CD4-positive, alpha-beta T cell (primary cell): ENCODE measurements around the gene LRRC75A. TPM values are rescaled to one million over a fixed set of nuclear protein-coding genes. Genes with fewer than 3 reads are reported as not detected.

Source experiments
- ATAC-seq: fragments of 200-7000 bp; cut with Tn5 transposase; one replicate; pipeline ENCODE4 v1.10.0; 2022; ENCODE audit warnings: mild to moderate bottlenecking; ENCODE audit not compliant: poor library complexity
- CTCF ChIA-PET: fragments of 350-600 bp; sonication (Branson Sonifier 250); formaldehyde crosslinking; loops from one replicate; lab custom pipeline; 2021; ENCODE audit warnings: antibody characterized with exemption, inconsistent platforms; lab: Charles Lee
- POLR2A ChIA-PET: fragments of 350-600 bp; sonication (Branson Sonifier 250); formaldehyde crosslinking; loops from one replicate; lab custom pipeline; 2021; ENCODE audit warnings: antibody characterized with exemption, inconsistent platforms; lab: Charles Lee
- DNase-seq, 14 experiments: peaks; one replicate each; pipeline ENCODE4 v3.0.0-alpha.2; 2013 to 2020; ENCODE audit warnings: mixed read lengths in 2 of 14
- H3K27ac ChIP-seq, 2 donors: one replicate each; pipeline versions ENCODE4 v1.5.1 to v1.7.0; 2013; ENCODE audit warnings: low read length in 2 of 2, low read depth in 1 of 2, mild to moderate bottlenecking in 1 of 2
- H3K27me3 ChIP-seq, 2 experiments: 1 replicate in 1 of 2; 2 replicates in 1 of 2; pipeline versions ENCODE4 v1.6.1 to v1.7.0; 2013; ENCODE audit warnings: low read length in 2 of 2, control low read depth in 1 of 2, mild to moderate bottlenecking in 1 of 2, moderate library complexity in 1 of 2; ENCODE audit not compliant: insufficient read depth in 2 of 2, control insufficient read depth in 1 of 2
- H3K36me3 ChIP-seq: one replicate; pipeline ENCODE4 v1.6.1; 2013; ENCODE audit warnings: low read length, control low read depth; ENCODE audit not compliant: insufficient read depth
- H3K4me1 ChIP-seq: one replicate; pipeline ENCODE4 v1.6.1; 2013; ENCODE audit warnings: low read length, control low read depth; ENCODE audit not compliant: insufficient read depth
- H3K4me3 ChIP-seq: one replicate; pipeline ENCODE4 v1.5.1; 2013; ENCODE audit warnings: mild to moderate bottlenecking, low read length, moderate library complexity
- H3K9me3 ChIP-seq, 2 experiments: 1 replicate in 1 of 2; 2 replicates in 1 of 2; pipeline versions ENCODE4 v1.6.1 to v1.7.0; 2013; ENCODE audit warnings: low read length in 2 of 2, mild to moderate bottlenecking in 2 of 2, control low read depth in 1 of 2, moderate library complexity in 1 of 2; ENCODE audit not compliant: control insufficient read depth in 1 of 2, insufficient read depth in 1 of 2
- H3K27ac Mint-ChIP-seq: one replicate; pipeline ENCODE4 v1.8.0; 2020; ENCODE audit warnings: mixed read lengths
- H3K27me3 Mint-ChIP-seq: one replicate; pipeline ENCODE4 v1.8.0; 2021; ENCODE audit warnings: mixed read lengths
- H3K36me3 Mint-ChIP-seq: one replicate; pipeline ENCODE4 v1.8.0; 2021; ENCODE audit warnings: low read depth, mixed read lengths
- H3K4me1 Mint-ChIP-seq: one replicate; pipeline ENCODE4 v1.8.0; 2021; ENCODE audit warnings: low read depth, mixed read lengths
- H3K4me3 Mint-ChIP-seq: one replicate; pipeline ENCODE4 v1.8.0; 2020; ENCODE audit warnings: mild to moderate bottlenecking, mixed read lengths
- H3K9me3 Mint-ChIP-seq: one replicate; pipeline ENCODE4 v1.8.0; 2020; ENCODE audit warnings: mixed read lengths
- intact Hi-C, 2 experiments: fragments of 100-400 bp; cut with DNase I in 1 of 2; cut with micrococcal nuclease in 1 of 2; formaldehyde crosslinking; loops; one replicate each; pipeline versions ENCODE4 v1.15.1 to v1.9.0; 2023 to 2025; cut with DNase I, micrococcal nuclease
- total RNA-seq, 174 experiments: library from RNA in 2 of 174; stranded (reverse) in 2 of 174; gene quantifications; one replicate each; pipeline ENCODE4 v1.2.3 and lab custom pipeline; 2021 to 2026
- TF ChIP-seq, protein P1 (sequence below): fragments of 200-600 bp; IDR thresholded peaks from one replicate; pipeline ENCODE4 v1.8.0; 2022; ENCODE audit warnings: antibody characterized with exemption, mild to moderate bottlenecking

LRRC75A gene
- total RNA-seq, 2 experiments from 2014 or later: 1.5 to 1.9 TPM

DNA sequence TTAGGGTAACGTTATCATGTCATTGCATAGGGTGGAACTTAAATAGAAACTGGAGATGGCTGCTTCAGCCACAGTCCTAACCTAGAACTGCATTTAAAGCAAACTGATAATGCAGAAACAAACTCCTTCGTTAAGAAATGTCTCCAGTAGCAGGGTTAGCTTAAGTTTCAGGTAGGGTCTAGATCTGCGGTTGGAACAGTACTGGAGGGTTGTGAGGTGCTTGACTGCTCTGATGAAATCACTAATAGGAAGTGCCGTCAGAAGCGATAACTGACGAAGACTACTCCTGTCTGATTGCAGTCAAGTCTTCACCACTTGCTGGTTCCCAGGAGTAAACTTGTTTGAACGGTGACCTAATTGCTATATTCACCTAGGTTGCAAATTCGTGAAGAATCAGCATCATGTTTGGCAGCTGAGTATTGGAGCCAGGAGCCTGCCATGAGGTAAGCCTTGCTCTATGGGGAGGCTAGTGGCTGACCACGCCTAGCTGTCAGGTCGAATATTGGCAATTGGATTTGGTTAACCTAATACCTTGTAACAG is 52.1 kb downstream of the LRRC75A start:
- CTCF ChIA-PET: interaction anchor here (0.8 to 4.5 kb wide), 4 partner anchors 13 to 81 kb away, joined by 3 to 18 read pairs (median 6); no protein-coding TSS in a partner anchor
- intact Hi-C loops: loop anchor here (1.0 to 5.0 kb wide), 7 partner anchors 13 to 1877 kb away; partner anchors contain the start of genes LRRC75A (in 1 of the 2), NCOR1 (in 1 of the 2), PIGL (in 1 of the 2) and SMCR8 (in 1 of the 2)
- H3K4me1 Mint-ChIP-seq: peaks cover 56% of the 10 kb centered on the region
- H3K9me3 Mint-ChIP-seq: no peaks in the 10 kb centered on the region
- Histone ChIP-seq H3K36me3 (peaks cover 49% of the 10 kb centered on the region), H3K27ac (peak overlapping the region; percentile 1 to 91), H3K4me3 (peak overlapping the region; percentile 96), H3K4me1 (peaks cover 55% of the 10 kb centered on the region), H3K9me3 (no peaks in the 10 kb centered on the region), H3K27me3 (no peaks in the 10 kb centered on the region)
- peaks cover 58% of the 10 kb centered on the region for H3K36me3 Mint-ChIP-seq
- no peaks in the 10 kb centered on the region for H3K27me3 Mint-ChIP-seq
- ATAC-seq (peak; percentile 47), DNase-seq (peak in 5 of 14 experiments; percentile 22 to 71 (median 64))
- POLR2A ChIA-PET: interaction anchor here (2.0 to 2.6 kb wide), 2 partner anchors 13 to 24 kb away, joined by 17 to 49 read pairs; partner anchors contain the start of gene TRPV2
- H3K4me3 Mint-ChIP-seq: peak overlapping the region; percentile 100
- TF ChIP-seq, protein P1, sequence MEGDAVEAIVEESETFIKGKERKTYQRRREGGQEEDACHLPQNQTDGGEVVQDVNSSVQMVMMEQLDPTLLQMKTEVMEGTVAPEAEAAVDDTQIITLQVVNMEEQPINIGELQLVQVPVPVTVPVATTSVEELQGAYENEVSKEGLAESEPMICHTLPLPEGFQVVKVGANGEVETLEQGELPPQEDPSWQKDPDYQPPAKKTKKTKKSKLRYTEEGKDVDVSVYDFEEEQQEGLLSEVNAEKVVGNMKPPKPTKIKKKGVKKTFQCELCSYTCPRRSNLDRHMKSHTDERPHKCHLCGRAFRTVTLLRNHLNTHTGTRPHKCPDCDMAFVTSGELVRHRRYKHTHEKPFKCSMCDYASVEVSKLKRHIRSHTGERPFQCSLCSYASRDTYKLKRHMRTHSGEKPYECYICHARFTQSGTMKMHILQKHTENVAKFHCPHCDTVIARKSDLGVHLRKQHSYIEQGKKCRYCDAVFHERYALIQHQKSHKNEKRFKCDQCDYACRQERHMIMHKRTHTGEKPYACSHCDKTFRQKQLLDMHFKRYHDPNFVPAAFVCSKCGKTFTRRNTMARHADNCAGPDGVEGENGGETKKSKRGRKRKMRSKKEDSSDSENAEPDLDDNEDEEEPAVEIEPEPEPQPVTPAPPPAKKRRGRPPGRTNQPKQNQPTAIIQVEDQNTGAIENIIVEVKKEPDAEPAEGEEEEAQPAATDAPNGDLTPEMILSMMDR: no peak
- H3K27ac Mint-ChIP-seq: peak overlapping the region; percentile 96

DNA sequence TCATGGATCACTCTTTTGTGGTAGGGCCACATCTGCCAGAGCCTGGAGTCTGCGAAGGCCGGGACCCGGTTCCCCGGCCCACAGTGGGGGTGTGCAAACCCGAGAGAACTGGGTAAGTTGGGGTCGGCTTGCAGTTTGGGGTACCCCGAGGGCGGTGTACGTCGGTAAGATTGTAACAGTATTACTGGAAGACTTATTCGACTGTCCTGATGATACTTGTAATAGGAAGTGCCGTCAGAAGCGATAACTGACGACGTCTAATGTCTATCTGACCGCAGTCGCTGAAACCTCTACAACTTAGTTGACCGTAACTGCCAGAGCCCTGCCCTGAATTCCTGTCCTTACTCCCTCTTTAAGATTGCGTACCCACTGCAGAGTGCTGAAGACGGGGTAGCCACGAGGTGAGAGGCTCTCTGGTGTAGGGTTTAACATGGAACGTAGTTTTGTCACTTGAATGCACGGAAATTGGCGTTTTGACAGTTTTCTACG is 52.6 kb downstream of the LRRC75A start:
- H3K4me1 ChIP-seq: peaks cover 55% of the 10 kb centered on the region
- H3K4me1 Mint-ChIP-seq: peaks cover 56% of the 10 kb centered on the region
- no peaks in the 10 kb centered on the region for H3K27me3 Mint-ChIP-seq
- POLR2A ChIA-PET: interaction anchor here (1.1 to 2.6 kb wide), 11 partner anchors 13 to 222 kb away, joined by 3 to 51 read pairs (median 8); partner anchors contain the start of genes CENPV, PIGL, TRPV2 and UBB
- DNase-seq (peak in 7 of 14 experiments; percentile 12 to 64 (median 27)), ATAC-seq (peak; percentile 4)
- H3K27me3 ChIP-seq: no peaks in the 10 kb centered on the region
- peak overlapping the region; percentile 96 for H3K4me3 ChIP-seq
- H3K9me3 ChIP-seq: no peaks in the 10 kb centered on the region
- peaks cover 55% of the 10 kb centered on the region for H3K36me3 Mint-ChIP-seq
- no peaks in the 10 kb centered on the region for H3K9me3 Mint-ChIP-seq
- peak overlapping the region; percentile 100 for H3K4me3 Mint-ChIP-seq
- TF ChIP-seq, protein P1: no peak
- CTCF ChIA-PET: interaction anchor here (0.8 to 4.5 kb wide), 4 partner anchors 13 to 82 kb away, joined by 3 to 18 read pairs (median 6); no protein-coding TSS in a partner anchor
- intact Hi-C loops: loop anchor here (1.0 to 5.0 kb wide), 7 partner anchors 13 to 1878 kb away; partner anchors contain the start of genes LRRC75A (in 1 of the 2), NCOR1 (in 1 of the 2), PIGL (in 1 of the 2) and SMCR8 (in 1 of the 2)
- peak overlapping the region; percentile 81 to 91 for H3K27ac ChIP-seq
- H3K36me3 ChIP-seq: peaks cover 45% of the 10 kb centered on the region
- peak overlapping the region; percentile 96 for H3K27ac Mint-ChIP-seq

DNA sequence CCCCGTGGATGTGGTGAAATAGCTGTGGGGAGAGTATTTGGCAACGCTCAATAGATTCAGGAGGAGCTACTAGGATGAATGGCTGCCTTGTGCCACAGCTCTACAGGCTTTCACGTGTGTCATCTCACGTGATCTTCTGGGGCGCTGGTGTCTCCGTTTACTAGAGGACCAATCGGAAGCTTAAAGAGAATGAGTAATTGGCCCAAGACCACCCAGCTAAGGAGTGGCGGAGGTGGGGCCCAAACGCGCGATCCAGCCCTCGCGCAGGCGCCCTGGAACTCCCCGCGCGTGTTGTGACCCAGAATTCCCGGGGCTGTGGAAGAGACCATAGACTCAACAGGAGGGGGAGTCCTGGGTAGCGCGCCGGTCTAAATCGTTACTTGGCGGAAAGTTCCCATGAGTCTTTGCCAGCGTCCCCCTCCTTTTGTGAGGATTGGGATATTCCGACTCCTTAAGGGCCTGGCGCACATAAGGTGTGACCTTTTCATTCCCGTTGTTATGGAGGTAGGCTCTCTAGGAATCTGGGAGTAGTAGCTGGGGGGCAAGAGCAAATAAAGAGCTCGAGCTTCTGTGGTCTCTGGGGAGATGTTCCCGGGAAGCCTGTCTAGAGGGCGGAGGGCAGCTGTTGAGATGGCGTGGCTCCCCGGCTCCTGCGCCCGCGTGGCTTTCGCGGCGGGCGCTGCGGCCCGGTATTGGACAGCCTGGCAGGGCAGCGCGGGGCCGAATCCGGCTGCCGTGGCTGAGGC is 53.3 kb downstream of the LRRC75A start:
- peak overlapping the region; percentile 81 to 91 for H3K27ac ChIP-seq
- CTCF ChIA-PET: interaction anchor here (0.6 to 4.5 kb wide), 8 partner anchors 11 to 153 kb away, joined by 3 to 18 read pairs (median 4); no protein-coding TSS in a partner anchor
- Mint-ChIP-seq H3K27me3 (no peaks in the 10 kb centered on the region), H3K36me3 (peaks cover 49% of the 10 kb centered on the region), H3K9me3 (no peaks in the 10 kb centered on the region), H3K27ac (peak overlapping the region; percentile 96), H3K4me3 (peak overlapping the region; percentile 100), H3K4me1 (peaks cover 56% of the 10 kb centered on the region)
- ATAC-seq: peak; percentile 81
- DNase-seq: peak; percentile 86 to 99 (median 92)
- peak overlapping the region; percentile 96 for H3K4me3 ChIP-seq
- POLR2A ChIA-PET: interaction anchor here (0.5 to 2.6 kb wide), 16 partner anchors 12 to 1745 kb away, joined by 3 to 51 read pairs (median 4); partner anchors contain the start of genes ALKBH5, CENPV, PIGL and TRPV2
- TF ChIP-seq, protein P1: no peak
- H3K36me3 ChIP-seq: peaks cover 41% of the 10 kb centered on the region
- H3K4me1 ChIP-seq: peaks cover 55% of the 10 kb centered on the region
- intact Hi-C loops: loop anchor here (1.0 to 5.0 kb wide), 10 partner anchors 14 to 1879 kb away; partner anchors contain the start of genes UBB (in 2 of the 2), LRRC75A (in 1 of the 2), NCOR1 (in 1 of the 2) and PIGL (in 1 of the 2)
- no peaks in the 10 kb centered on the region for H3K27me3 ChIP-seq
- H3K9me3 ChIP-seq: no peaks in the 10 kb centered on the region
